ENCODE measurements around the gene UMODL1. TPM values are rescaled to one million over a fixed set of nuclear protein-coding genes. Genes with fewer than 3 reads are reported as not detected.

Gene UMODL1
- total and polyA plus RNA-seq, 10 of the 15 experiments (the other 5 are each of a cell fraction or from before 2014, with no cell fraction given) = 0.01 to 0.11 (median 0.03) TPM; not detected in 5

DNA sequence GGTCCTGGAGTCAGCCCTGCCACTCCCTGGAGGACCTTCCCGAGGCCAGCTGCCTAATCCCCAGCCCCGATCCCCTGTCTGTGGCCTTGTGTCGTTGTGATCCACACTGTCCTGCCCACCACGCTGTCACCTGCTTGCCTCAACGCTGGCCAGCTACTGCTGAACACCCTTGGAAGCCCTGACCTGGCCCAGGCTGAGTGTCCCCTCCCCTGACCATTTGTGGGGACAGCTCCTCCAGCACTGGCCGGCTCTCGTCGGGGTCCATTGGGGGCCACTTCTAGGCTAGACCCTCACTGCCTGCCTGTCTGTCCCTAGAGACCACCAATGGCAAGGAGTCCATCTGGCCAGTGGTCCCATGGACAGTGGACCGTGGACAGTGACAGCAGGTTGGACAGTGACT lies 12.0 kb upstream of the UMODL1 start (continued):
- TF ChIP-seq HSF1 (IDR thresholded peaks at IDR 0.05; ENCODE audit: low read depth, low read length) (no peak), PKNOX1 (IDR thresholded peaks at IDR 0.05) (no peak)

- POLR2A ChIA-PET = no interaction called here
- SMC1A ChIA-PET (ENCODE audit: uncharacterized antibody, unreplicated experiment) = interaction anchor here (1.1 kb wide), 1 partner anchor 58 kb away, joined by 3 read pairs; no protein-coding TSS in a partner anchor
- no peak overlapping the region for H3K4me3 ChIP-seq
- in situ Hi-C loops (cut with MboI) (no loop called here), intact Hi-C loops (cut with micrococcal nuclease; ENCODE audit: unreplicated experiment) (loop anchor here (5.0 kb wide), 3 partner anchors 47 to 132 kb away; partner anchors contain the start of genes C2CD2 and ZBTB21)
- no peak overlapping the region for H3K9ac ChIP-seq (ENCODE audit: control insufficient read depth, insufficient read depth, low read length)
- H3K79me2 ChIP-seq (ENCODE audit: control insufficient read depth, insufficient read depth, low read length) = no peaks in the 10 kb centered on the region
- H3K27ac ChIP-seq (ENCODE audit: control insufficient read depth, insufficient read depth) = no peak overlapping the region
- TF ChIP-seq NFXL1 (IDR thresholded peaks at IDR 0.05; ENCODE audit: borderline replicate concordance) = no peak
- TF ChIP-seq TAF1 (IDR thresholded peaks at IDR 0.05; ENCODE audit: borderline replicate concordance, low read depth, low read length) = no peak
- no peak for TF ChIP-seq PAX5 (IDR thresholded peaks at IDR 0.05; ENCODE audit: borderline replicate concordance, low read depth, low read length)
- no peak for TF ChIP-seq RELB (IDR thresholded peaks at IDR 0.05; ENCODE audit: low read depth)
- no peak for TF ChIP-seq SRF (IDR thresholded peaks at IDR 0.05; ENCODE audit: low read depth in 2 of 2, low read length in 2 of 2)
- no peak for TF ChIP-seq POU2F2 (IDR thresholded peaks at IDR 0.05; ENCODE audit: borderline replicate concordance, low read depth, low read length)
- TF ChIP-seq ZNF24 (IDR thresholded peaks at IDR 0.05) = no peak
- TF ChIP-seq JUNB (IDR thresholded peaks at IDR 0.05) = no peak
- TF ChIP-seq RUNX3 (IDR thresholded peaks at IDR 0.05; ENCODE audit: low read length) = no peak
- no peak for TF ChIP-seq CREB1 (IDR thresholded peaks at IDR 0.05; ENCODE audit: low read depth)
- no peak for TF ChIP-seq ZBTB11 (CRISPR knock-in tag; IDR thresholded peaks at IDR 0.05)
- TF ChIP-seq SIX5 (IDR thresholded peaks at IDR 0.05; ENCODE audit: low read depth, low read length, severe bottlenecking) = no peak
- TF ChIP-seq BCL11A (IDR thresholded peaks at IDR 0.05; ENCODE audit: low read depth, low read length) = no peak
- no peak for TF ChIP-seq BRCA1 (IDR thresholded peaks at IDR 0.05; ENCODE audit: low read depth, low read length)
- no peaks in the 10 kb centered on the region for H3K36me3 ChIP-seq (ENCODE audit: control insufficient read depth in 2 of 2, insufficient read depth in 2 of 2, low read length in 1 of 2)
- DNase-seq (ENCODE audit: low read depth, low spot score) = no peak
- no peak for ATAC-seq
- CTCF ChIA-PET = no interaction called here
- H3K4me1 ChIP-seq (ENCODE audit: control insufficient read depth, insufficient read depth, low read length) = peaks cover 39% of the 10 kb centered on the region
- FAIRE-seq = no peak
- no peak overlapping the region for H3K4me2 ChIP-seq (ENCODE audit: control insufficient read depth, insufficient read depth)
- H4K20me1 ChIP-seq (ENCODE audit: control insufficient read depth, insufficient read depth) = no peaks in the 10 kb centered on the region
- H3K27me3 ChIP-seq (replicated peaks in 1 of 2; ENCODE audit: control insufficient read depth in 2 of 2, insufficient read depth in 2 of 2, low read length in 1 of 2) = no peaks in the 10 kb centered on the region
- no peaks in the 10 kb centered on the region for H3K9me3 ChIP-seq (replicated peaks; ENCODE audit: control insufficient read depth, insufficient read depth, low read length)
- H2AFZ ChIP-seq (ENCODE audit: control insufficient read depth, low read depth, low read length) = no peak overlapping the region
- BruUV-seq (replicated peaks) = no TSS peak
- RAD21 ChIA-PET (ENCODE audit: unreplicated experiment) = no interaction called here
- WGBS (ENCODE audit: insufficient coverage, insufficient replicate concordance, low lambda C conversion rate, missing lambda C conversion rate) = 85% methylated on average over 10 of the region's 10 CpGs
These were observed 11.4 kb upstream of the UMODL1 start for GRCh38 chr21:42059721-42060120.

Data from GM12878 (cell line).